ENCODE measurements around the gene PSMC3. TPM values are rescaled to one million over a fixed set of nuclear protein-coding genes. Genes with fewer than 3 reads are reported as not detected.

The PSMC3 gene
- total and polyA plus RNA-seq, 9 of the 15 experiments (the other 6 are each of a cell fraction or from before 2014, with no cell fraction given): 44.3 to 324 (median 240) TPM

GRCh38 chr11:47400768-47401279, 25.4 kb downstream of the PSMC3 start (continued):
- TF ChIP-seq, protein P1, sequence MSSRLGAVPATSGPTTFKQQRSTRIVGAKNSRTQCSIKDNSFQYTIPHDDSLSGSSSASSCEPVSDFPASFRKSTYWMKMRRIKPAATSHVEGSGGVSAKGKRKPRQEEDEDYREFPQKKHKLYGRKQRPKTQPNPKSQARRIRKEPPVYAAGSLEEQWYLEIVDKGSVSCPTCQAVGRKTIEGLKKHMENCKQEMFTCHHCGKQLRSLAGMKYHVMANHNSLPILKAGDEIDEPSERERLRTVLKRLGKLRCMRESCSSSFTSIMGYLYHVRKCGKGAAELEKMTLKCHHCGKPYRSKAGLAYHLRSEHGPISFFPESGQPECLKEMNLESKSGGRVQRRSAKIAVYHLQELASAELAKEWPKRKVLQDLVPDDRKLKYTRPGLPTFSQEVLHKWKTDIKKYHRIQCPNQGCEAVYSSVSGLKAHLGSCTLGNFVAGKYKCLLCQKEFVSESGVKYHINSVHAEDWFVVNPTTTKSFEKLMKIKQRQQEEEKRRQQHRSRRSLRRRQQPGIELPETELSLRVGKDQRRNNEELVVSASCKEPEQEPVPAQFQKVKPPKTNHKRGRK (tag; IDR thresholded peaks at IDR 0.05): no peak
- TF ChIP-seq SMARCC2 (IDR thresholded peaks at IDR 0.05; ENCODE audit: low read depth): no peak
- TF ChIP-seq ZNF785 (CRISPR knock-in tag; IDR thresholded peaks at IDR 0.05): no peak
- TF ChIP-seq ZNF274 (IDR thresholded peaks at IDR 0.05; ENCODE audit: borderline replicate concordance, low read depth, low read length): no peak
- no peak for TF ChIP-seq SIX5 (IDR thresholded peaks at IDR 0.05; ENCODE audit: borderline replicate concordance in 1 of 2, insufficient read depth in 1 of 2, low read depth in 1 of 2, low read length in 2 of 2)
- peak; percentile 70 for TF ChIP-seq CBFA2T3 (IDR thresholded peaks at IDR 0.05)
- TF ChIP-seq ZNF609 (CRISPR knock-in tag; IDR thresholded peaks at IDR 0.05; ENCODE audit: borderline replicate concordance): no peak
- no peak for TF ChIP-seq FOS (IDR thresholded peaks at IDR 0.05; ENCODE audit: extremely low read depth, insufficient read length)
- TF ChIP-seq MTA1 (IDR thresholded peaks at IDR 0.05; ENCODE audit: borderline replicate concordance): no peak
- peak; percentile 32; the same call in 1 of the 2 replicates for TF ChIP-seq POLR2AphosphoS5 (IDR thresholded peaks at IDR 0.05; ENCODE audit: control insufficient read depth, insufficient read depth, low read depth, low read length)
- no peak for TF ChIP-seq SRSF1 (IDR thresholded peaks at IDR 0.05; ENCODE audit: low read depth, low read length)
- TF ChIP-seq DACH1 (IDR thresholded peaks at IDR 0.05; ENCODE audit: partially characterized antibody): no peak
- TF ChIP-seq HNRNPH1 (optimal IDR thresholded peaks at IDR 0.05; ENCODE audit: low read depth, low read length): no peak
- TF ChIP-seq ZC3H8 (IDR thresholded peaks at IDR 0.05): no peak
- no peak for TF ChIP-seq SRF (CRISPR knock-in tag; IDR thresholded peaks at IDR 0.05)
- TF ChIP-seq HDAC1 (IDR thresholded peaks at IDR 0.05): peak in 1 of 2 experiments; percentile 46; a peak in 1 of 4 replicates
- no peak for TF ChIP-seq HMGXB4 (CRISPR knock-in tag; IDR thresholded peaks at IDR 0.05)
- TF ChIP-seq MCM7 (IDR thresholded peaks at IDR 0.05): no peak
- TF ChIP-seq, protein P2, sequence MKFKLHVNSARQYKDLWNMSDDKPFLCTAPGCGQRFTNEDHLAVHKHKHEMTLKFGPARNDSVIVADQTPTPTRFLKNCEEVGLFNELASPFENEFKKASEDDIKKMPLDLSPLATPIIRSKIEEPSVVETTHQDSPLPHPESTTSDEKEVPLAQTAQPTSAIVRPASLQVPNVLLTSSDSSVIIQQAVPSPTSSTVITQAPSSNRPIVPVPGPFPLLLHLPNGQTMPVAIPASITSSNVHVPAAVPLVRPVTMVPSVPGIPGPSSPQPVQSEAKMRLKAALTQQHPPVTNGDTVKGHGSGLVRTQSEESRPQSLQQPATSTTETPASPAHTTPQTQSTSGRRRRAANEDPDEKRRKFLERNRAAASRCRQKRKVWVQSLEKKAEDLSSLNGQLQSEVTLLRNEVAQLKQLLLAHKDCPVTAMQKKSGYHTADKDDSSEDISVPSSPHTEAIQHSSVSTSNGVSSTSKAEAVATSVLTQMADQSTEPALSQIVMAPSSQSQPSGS (CRISPR knock-in tag; IDR thresholded peaks at IDR 0.05): no peak
